BJ (cell line): ENCODE results near the gene CACNG7. TPM values are rescaled to one million over a fixed set of nuclear protein-coding genes. Genes with fewer than 3 reads are reported as not detected.

Experiments
- CTCF ChIA-PET: fragments of 350-600 bp; formaldehyde crosslinking; extraction: SDS; loops from one replicate; lab custom pipeline; 2021; ENCODE audit warnings: antibody characterized with exemption, inconsistent platforms; lab: Yijun Ruan, JAX
- POLR2A ChIA-PET: fragments of 300-600 bp; sonication (Branson Sonifier 250); formaldehyde crosslinking; extraction: SDS; loops from one replicate; lab custom pipeline; 2021; ENCODE audit warnings: antibody characterized with exemption; lab: Charles Lee
- DNase-seq: peaks from one replicate; pipeline ENCODE4 v3.0.0-alpha.2; 2011; ENCODE audit warnings: low read depth
- H3K27me3 ChIP-seq: 2 replicates; pipeline ENCODE4 v1.6.0; 2011; ENCODE audit warnings: low read length; ENCODE audit not compliant: control insufficient read depth, insufficient read depth
- H3K36me3 ChIP-seq: 2 replicates; pipeline ENCODE4 v1.5.1; 2011; ENCODE audit warnings: low read length; ENCODE audit not compliant: control insufficient read depth, insufficient read depth
- H3K4me3 ChIP-seq: 2 replicates; pipeline ENCODE4 v1.5.1; 2011; ENCODE audit warnings: low read depth, mild to moderate bottlenecking, control low read depth, low read length
- polyA plus RNA-seq: library from polyadenylated mRNA; depleted of rRNA; stranded (reverse); fragments of >200 nt; gene quantifications from 2 replicates; pipeline ENCODE4 v1.2.3, GENCODE V29; 2011
- TF ChIP-seq, protein P1 (sequence below): IDR thresholded peaks from 2 replicates; pipeline ENCODE4 v1.5.1; 2011; ENCODE audit warnings: low read depth, mild to moderate bottlenecking, control low read depth, inconsistent platforms, low read length, moderate library complexity; ENCODE audit not compliant: insufficient read depth

Gene CACNG7
- polyA plus RNA-seq, 1 experiment = 0.90 TPM

DNA sequence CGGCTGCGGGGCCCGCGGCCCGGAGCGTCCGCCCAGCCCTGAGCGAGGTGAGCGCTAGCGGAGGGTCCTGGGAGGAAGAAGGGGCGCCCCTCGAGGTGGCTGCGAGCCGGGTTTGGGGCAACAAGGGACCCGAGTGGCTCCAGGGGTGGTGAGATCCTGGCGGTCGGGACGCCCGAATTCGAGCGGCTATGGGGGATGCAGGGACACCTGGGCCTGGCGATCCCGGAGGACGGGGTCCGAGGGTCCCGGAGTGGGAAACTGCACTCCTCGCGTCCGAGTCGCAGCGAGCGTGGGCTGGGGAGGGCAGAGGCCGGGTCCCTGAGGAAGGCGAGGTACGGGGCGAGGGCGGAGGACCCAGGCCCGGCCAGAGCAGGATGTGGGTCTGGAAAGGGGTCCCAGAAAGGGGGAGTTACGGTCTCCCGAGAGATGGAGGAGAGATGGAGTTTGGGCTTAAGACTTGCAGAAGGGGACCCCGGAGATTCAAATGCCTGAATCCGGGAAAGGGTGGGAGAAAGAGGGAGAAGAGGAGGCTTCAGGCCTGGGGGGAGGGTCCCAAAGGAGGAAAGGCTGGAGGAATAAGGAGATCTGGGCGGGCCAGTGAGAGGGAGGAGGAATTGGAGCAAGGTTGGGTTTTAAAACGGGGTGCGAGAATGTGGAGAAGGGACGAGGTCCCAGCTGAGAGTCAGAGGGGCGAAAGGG is 542 bp downstream of the CACNG7 start:
- ChIA-PET POLR2A (no interaction called here), CTCF (interaction anchor here (2.6 kb wide), 1 partner anchor 114 kb away, joined by 9 read pairs; no protein-coding TSS in a partner anchor)
- TF ChIP-seq, protein P1, sequence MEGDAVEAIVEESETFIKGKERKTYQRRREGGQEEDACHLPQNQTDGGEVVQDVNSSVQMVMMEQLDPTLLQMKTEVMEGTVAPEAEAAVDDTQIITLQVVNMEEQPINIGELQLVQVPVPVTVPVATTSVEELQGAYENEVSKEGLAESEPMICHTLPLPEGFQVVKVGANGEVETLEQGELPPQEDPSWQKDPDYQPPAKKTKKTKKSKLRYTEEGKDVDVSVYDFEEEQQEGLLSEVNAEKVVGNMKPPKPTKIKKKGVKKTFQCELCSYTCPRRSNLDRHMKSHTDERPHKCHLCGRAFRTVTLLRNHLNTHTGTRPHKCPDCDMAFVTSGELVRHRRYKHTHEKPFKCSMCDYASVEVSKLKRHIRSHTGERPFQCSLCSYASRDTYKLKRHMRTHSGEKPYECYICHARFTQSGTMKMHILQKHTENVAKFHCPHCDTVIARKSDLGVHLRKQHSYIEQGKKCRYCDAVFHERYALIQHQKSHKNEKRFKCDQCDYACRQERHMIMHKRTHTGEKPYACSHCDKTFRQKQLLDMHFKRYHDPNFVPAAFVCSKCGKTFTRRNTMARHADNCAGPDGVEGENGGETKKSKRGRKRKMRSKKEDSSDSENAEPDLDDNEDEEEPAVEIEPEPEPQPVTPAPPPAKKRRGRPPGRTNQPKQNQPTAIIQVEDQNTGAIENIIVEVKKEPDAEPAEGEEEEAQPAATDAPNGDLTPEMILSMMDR = no peak
- DNase-seq = no peak
- Histone ChIP-seq H3K4me3 (peak overlapping the region; percentile 22), H3K36me3 (no peaks in the 10 kb centered on the region), H3K27me3 (peaks cover 34% of the 10 kb centered on the region)

DNA sequence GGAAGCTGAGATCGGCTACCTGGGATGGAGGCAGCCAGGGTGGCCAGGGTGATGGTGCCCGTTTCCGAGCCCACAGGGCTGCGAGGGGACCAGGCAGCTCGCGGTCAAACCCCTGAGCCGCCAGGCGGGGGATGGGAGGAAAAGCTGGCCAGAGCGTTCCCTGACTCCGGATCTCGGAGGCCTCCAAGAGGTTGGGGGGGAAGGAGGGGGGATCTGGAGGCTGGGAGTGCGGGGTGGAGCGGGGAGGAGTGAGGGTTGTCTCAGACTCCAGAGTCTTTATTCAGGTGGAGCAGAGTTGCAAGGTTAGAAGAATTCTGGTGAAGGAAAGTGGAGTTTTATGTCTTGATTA is 1.1 kb downstream of the CACNG7 start:
- TF ChIP-seq, protein P1 = no peak
- H3K27me3 ChIP-seq = peaks cover 30% of the 10 kb centered on the region
- no peak overlapping the region for H3K4me3 ChIP-seq
- H3K36me3 ChIP-seq = no peaks in the 10 kb centered on the region
- no peak for DNase-seq
- POLR2A ChIA-PET = no interaction called here
- CTCF ChIA-PET = interaction anchor here (2.6 kb wide), 1 partner anchor 113 kb away, joined by 9 read pairs; no protein-coding TSS in a partner anchor

DNA sequence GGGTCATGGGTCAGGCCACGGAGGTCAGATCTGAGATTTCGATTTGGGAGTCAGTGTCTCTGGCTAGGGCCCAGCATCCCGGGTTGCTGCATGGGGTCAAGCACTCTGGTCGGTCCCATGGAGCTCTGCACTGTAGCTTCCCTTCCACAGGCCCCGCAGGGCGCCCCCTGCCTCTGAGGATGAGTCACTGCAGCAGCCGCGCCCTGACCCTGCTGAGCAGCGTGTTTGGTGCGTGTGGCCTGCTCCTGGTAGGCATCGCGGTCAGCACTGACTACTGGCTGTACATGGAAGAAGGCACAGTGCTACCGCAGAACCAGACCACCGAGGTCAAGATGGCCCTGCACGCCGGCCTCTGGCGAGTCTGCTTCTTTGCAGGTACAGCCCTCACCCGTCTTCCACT is 3.6 kb downstream of the CACNG7 start:
- CTCF ChIA-PET = interaction anchor here (0.6 to 0.9 kb wide), 2 partner anchors 15 to 46 kb away, joined by 3 read pairs; no protein-coding TSS in a partner anchor
- TF ChIP-seq, protein P1 = peak; percentile 21; the same call in 1 of the 2 replicates
- no peak for DNase-seq
- no peak overlapping the region for H3K4me3 ChIP-seq
- POLR2A ChIA-PET = no interaction called here
- H3K36me3 ChIP-seq = no peaks in the 10 kb centered on the region
- H3K27me3 ChIP-seq = peaks cover 29% of the 10 kb centered on the region

DNA sequence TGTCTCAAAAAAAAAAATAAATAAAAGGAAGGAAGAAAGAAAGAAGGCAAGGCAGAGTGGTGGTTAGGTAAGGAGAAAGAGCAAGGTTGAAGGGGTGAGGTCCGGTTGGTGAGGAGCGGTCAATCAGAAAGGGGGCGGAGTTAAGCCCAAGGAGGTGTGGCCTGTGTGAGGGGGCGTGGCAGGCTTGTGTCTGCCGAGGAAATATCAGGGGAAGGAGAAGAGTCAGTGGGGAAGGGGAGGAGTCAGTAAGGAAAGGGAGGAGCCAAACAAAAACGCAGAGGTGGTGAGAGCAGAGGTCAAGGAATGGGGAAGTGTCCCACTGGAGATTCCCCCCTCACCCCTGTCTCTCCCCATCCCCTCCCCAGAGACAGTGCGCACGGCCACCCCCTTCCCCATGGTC is 5.9 kb downstream of the CACNG7 start:
- TF ChIP-seq, protein P1 = no peak
- DNase-seq = no peak
- no peaks in the 10 kb centered on the region for H3K36me3 ChIP-seq
- H3K27me3 ChIP-seq = peaks cover 11% of the 10 kb centered on the region
- POLR2A ChIA-PET = no interaction called here
- no peak overlapping the region for H3K4me3 ChIP-seq
- CTCF ChIA-PET = no interaction called here

DNA sequence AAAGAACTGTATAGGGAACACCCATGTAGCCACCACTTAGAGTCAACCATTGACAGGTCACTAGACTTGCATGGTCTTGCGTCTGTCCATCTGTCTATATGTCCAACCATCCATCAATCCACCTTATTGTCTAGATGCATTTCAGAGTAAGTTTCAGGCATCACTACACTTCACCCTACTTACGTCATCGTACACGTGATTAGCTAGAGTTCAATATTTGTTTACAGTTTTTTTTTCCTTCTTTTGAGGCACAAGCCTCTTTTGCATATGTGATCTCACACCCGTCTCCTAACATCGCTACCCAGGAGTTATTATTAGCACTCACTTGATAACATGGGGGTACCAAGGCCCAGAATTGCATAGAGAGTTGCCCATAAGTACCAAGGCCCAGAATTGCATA is 6.9 kb downstream of the CACNG7 start:
- POLR2A ChIA-PET = no interaction called here
- TF ChIP-seq, protein P1 = no peak
- 0 out of 2 replicates have a peak, but pooled peaks cover 2% of the 10 kb centered on the region for H3K27me3 ChIP-seq
- CTCF ChIA-PET = no interaction called here
- no peak for DNase-seq
- H3K4me3 ChIP-seq = no peak overlapping the region
- no peaks in the 10 kb centered on the region for H3K36me3 ChIP-seq
